ENCODE data around the gene SURF2.
"Not testable (repeated sequence)": the region's sequence is repeated elsewhere in the genome, so short reads cannot be mapped to it uniquely, and the experiment has no call there.

The SURF2 gene

GRCh38 chr9:133377721-133378216 is 21.4 kb downstream of the SURF2 start:
- no peak for FAIRE-seq

DNA sequence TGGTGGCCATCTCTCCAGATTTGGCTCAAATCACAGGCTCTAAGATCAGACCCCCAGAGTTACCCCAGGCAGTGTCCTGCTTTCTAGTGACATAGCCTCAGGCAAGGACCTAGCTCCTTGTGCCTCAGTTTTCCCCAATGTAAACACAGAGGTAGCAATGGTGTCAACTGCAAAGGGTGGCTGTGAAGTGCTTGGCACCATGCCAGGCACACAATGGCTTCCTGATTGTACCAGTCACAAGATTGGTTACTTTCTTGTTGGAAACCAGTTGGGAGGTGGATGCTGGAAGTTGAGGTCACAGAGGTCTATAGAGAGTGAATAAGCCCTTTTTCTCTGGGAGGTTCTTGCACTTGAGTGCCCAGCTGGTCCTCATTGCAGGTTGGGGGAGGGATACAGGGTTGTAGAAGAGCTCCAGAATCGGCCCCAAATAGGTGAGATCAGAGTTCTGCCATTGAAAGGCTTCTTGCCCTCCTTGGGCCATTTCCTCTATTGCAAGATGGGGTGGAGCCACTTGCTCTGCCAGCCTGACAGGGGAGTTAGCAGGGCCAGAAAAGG is 22.1 kb downstream of the SURF2 start:
- no peak for FAIRE-seq

DNA sequence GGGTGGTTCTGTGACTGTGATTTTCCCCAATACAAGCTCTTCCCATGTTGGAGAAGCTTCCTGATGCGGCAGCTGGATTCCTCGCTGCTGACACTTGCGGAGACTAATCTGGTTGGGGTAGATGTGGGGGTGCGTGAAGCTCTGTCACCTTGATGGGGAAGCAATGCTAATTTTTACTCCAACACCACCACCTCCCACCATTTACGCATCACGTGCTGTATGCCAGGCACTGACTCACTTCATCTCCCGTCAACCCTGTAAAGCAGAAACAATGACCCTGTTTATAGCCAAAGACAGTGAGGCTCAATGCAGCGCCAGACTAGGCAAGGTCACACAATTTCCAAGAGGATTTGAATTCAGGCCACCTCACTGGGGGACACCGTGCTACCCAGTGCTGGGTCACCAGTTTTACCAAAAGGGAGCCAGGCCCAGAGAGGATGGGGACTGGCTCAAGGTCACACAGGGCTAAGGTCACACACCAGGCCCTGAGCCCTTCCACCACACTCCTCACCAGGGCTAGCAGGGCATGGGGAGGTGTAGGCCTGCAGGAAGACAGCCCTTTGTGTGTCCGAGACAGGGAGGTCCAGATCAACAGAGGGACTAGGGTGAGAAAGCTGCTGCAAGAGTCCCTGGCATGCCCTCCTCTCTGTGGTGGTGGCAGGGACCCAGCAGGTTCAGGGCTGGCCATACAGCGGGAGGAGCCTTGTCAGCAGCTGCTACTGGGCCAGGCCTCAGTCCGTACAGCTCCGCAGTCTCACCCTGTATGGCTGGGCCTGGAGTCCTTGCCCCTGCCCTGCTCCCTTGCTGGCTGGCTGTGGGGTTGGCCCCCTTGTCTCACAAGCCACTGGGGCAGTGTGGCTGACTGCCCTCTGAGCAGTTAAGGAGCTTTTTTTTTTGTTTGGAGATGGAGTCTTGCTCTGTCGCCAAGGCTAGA is 23.1 kb downstream of the SURF2 start:
- no peak for FAIRE-seq

GRCh38 chr9:133380734-133381133 is 24.4 kb downstream of the SURF2 start:
- no peak for FAIRE-seq

DNA sequence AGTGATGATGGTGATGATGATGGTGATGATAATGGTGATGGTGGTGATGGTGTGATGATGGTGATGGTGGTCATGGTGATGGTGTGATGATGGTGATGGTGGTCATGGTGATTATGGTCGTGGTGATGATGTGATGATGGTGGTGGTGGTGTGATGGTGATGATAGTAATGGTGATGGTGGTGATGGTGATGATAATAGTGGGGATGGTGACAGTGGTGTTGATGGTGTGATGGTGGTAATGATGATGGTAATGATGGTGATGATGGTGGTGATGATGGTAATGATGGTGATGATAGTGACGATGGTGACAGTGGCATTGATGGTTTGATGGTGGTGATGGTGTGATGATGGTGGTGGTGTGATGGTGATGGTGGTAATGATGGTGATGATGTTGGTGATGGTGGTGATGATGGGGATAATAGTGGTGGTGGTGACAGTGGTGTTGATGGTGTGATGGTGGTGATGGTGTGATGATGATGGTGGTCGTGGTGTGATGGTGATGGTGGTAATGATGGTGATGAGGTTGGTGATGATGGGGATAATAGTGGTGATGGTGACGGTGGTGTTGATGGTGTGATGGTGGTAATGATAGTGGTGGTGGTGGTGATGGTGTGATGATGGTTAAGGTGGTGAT is 26.3 kb downstream of the SURF2 start:
- FAIRE-seq: no peak

GRCh38 chr9:133383438-133383837 is 27.1 kb downstream of the SURF2 start:
- FAIRE-seq: no peak

GRCh38 chr9:133384736-133385321 is 28.5 kb downstream of the SURF2 start:
- no peak for FAIRE-seq

DNA sequence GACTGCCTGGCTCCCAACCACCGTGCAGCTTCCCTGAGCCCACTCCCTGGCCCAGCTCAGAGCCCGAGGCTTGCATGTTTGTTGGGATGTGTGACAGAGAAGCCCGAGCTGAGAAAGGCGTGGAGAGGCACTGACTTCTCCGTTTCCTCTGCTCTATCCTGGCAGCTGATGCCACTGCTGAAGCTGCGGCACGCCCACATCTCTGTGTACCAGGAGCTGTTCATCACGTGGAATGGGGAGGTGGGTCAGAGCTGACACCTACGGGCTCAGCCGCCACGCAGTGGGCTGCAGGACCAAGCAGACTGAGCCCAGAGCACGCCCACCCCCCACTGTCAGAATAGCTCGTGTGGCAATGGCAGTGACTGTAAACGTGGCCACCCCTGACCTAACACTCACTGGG is 29.1 kb downstream of the SURF2 start:
- FAIRE-seq: no peak

DNA sequence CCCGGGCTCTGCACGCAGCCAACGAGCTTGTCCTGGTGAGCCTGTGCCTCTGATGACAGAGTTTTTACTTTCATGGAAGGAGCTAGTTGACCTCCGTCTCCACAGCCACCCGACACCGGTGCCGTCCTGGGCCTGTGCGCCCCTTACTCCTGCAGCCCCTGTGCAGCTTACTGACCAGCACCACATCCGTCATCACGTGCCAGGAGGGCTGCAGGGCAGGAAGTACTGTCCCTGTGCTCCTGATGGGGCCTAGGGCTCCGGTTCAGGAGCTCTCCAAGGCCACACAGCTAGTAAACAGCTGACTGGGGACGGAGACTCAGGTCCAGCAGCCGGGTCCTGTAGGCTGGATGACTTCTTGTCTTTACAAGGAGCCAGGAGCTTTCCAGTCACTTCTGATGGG is 30.0 kb downstream of the SURF2 start:
- no peak for FAIRE-seq

DNA sequence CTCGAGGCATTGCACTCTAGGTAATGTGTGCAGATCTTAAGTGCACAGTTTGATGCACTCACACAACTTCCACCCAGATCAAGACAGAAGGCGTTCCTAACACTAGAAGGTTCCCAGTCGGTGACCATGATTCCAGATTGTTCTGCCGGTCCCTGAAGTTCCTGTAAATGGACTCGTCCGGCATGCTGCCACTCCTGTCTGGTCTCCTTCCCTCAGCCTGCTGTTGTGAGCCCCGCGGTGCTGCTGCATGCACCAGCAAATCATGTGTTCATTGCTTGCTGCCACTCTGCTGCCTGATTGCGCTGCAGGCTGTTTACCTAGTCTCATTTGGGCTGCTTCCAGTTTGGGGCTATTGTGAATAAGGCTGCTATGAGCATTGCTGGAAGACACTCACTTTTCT is 31.3 kb downstream of the SURF2 start:
- no peak for FAIRE-seq

DNA sequence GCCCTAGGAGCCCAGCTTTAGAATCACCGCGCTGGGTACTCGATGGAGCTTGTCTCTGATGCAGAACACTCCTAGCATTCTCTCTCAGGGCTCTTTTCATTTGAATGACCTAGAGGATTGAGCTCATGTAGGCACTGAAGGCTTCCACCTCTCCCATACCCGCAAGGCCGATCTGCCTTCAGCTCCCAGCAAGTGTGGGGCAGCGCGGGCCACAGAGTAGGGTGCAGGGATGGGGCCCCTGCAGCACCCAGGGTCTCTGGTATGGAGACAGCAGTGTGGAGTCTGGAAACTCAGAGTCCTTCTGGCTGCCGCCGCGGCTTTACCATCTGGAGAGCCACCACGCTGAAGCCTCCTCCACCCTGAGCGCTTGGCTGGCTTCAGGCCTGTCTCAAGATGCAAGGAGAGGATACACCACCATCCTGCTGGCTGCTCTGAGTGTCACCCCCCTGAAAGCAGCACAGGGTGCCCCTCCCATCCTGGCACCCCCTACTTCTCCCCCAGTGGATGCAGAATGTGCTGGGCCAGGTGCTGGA is 32.7 kb downstream of the SURF2 start:
- FAIRE-seq: no peak

DNA sequence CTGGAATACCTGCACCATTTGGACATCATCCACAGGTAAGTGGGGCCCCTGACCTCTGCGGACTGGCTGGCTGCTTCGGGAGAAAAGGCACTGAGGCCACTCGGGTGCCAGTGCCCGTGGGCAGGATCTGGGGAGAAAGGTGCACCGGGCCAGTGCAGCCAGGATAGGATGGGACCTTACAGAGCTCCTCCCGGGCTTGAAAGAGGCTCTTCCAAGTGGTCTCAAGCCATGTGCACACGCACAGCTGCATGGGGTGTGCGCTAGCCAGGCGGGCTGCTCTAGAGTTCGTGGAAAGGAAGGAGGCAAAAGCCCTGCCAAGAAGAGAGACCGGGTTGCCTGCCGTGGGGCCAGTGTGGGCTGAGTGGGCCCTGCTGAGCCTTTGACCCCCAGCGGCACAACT is 33.2 kb downstream of the SURF2 start:
- no peak for FAIRE-seq

GRCh38 chr9:133390713-133391112 is 34.4 kb downstream of the SURF2 start:
- FAIRE-seq: no peak

- FAIRE-seq: not testable (repeated sequence)
These were observed 35.1 kb downstream of the SURF2 start for GRCh38 chr9:133391449-133391848.

DNA sequence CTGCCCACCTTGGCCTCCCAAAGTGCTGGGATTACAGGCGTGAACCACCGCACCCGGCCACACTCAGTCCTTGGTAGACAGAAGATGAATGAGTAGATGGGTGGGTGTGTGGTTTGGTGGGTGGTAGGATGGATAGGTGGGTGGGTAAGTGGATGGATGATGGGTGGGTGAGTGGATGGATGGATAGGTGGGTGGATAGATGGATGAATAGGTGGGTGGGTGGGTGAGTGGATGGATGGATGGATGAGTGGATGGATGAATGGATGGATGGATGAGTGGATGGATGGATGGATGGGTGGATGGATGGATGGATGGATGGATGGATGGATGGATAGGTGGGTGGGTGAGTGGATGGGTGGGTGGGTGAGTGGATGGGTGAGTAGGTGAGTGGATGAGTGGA is 36.0 kb downstream of the SURF2 start:
- not testable (repeated sequence) for FAIRE-seq

DNA sequence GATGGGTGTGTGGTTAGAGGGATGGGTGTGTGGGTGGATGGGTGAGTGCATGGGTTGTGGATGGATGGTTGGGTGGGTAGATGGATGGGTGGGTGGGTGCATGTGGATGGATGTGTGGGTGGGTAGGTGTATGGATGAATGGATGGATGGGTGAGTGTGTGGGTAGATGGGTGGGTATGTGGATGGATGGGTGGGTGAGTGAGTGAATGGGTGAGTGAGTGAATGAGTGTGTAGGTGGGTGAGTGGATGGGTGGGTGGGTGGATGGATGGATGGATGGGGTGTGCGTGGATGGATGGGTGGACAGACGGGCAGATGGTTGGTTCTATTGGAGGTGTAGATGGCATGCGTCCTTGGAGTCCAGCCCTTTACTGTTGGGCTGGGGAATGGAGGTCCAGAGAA is 37.0 kb downstream of the SURF2 start:
- FAIRE-seq: no peak

DNA sequence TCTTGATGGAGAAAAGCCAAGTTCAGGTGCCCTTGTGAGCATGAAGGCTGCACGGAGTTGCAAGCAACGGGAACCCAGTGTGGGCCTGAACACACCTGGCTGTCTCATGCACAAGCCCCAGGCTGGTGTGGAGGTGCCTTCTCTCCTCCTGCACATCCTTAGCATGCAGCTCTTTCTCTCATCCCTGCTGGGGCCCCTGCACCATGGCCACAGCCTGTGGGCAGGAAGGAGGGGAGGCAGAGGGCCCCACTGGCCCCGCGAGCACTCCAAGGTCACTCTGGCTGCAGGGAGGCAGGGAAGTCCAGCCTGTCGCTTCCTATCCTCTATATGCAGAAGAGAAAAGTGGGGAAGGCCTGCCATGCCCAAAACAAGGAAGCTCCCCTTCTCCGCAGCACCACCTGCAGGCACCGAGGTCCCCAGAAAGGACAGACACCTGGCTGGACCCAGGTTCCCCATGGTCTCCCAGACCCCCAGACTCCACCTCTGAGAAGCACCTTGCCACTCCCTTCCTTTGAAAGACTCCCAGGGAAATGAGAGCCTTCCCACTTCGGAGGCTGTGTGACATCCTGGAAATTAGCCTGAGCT is 38.4 kb downstream of the SURF2 start:
- no peak for FAIRE-seq

- no peak for FAIRE-seq
These were observed 40.6 kb downstream of the SURF2 start for GRCh38 chr9:133396952-133397351.

DNA sequence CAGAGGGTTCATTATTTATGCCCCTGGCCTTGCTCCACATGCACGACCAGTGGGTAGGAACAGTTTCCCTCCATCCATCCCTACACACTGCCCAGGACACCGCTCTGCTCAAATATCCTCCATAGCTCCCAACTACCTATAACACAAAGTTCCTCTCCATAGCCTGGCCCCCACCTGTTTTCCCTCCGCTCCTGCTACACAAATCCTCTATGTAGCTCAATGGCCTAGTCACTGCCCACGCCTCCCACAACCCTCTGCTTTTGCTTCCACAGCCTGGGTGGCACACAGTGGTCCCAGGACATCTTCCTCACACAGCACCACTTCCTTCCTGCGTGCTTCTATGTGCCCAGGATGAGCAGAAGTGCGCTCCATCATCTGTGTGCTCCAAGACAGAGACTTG is 41.0 kb downstream of the SURF2 start:
- no peak for FAIRE-seq

GRCh38 chr9:133397895-133398294 is 41.5 kb downstream of the SURF2 start:
- FAIRE-seq: no peak

GRCh38 chr9:133400292-133400691 is 43.9 kb downstream of the SURF2 start:
- FAIRE-seq: no peak

- no peak for FAIRE-seq
These were observed 45.2 kb downstream of the SURF2 start for GRCh38 chr9:133401588-133401987.

GRCh38 chr9:133402689-133403088 is 46.3 kb downstream of the SURF2 start:
- no peak for FAIRE-seq

Data from endometrium (tissue), 2 donors.